Bronchial epithelial cell (primary cell): ENCODE data around the gene SRA1. TPM values are rescaled to one million over a fixed set of nuclear protein-coding genes. Genes with fewer than 3 reads are reported as not detected.

Experiments used
- total RNA-seq: library from RNA; depleted of rRNA; stranded (reverse); fragments of >200 nt; gene quantifications from 2 replicates; pipeline ENCODE4 v1.2.1, GENCODE V29; 2014

Gene SRA1
- total RNA-seq, 1 donor from 2014 or later: 39.8 TPM

Other genes starting within 250 kb of the SRA1 start
- gene HBEGF, start 210.9 kb downstream of the SRA1 start, total RNA-seq: 23.8 and 76.6 TPM in 2 replicates
- gene SLC4A9, start 197.3 kb downstream of the SRA1 start, total RNA-seq: 0.38 TPM in 1 of 2 replicates, not detected in the other
- 77.1 and 85.8 TPM in 2 replicates for gene ANKHD1, start 155.6 kb downstream of the SRA1 start, total RNA-seq
- gene EIF4EBP3, start 9.8 kb downstream of the SRA1 start, total RNA-seq: 2.6 and 3.2 TPM in 2 replicates
- 6.3 and 8.1 TPM in 2 replicates for gene APBB3, start 7.1 kb upstream of the SRA1 start, total RNA-seq
- gene SLC35A4, start 7.4 kb upstream of the SRA1 start, total RNA-seq: 13.2 and 21.4 TPM in 2 replicates
- 2.3 and 3.2 TPM in 2 replicates for gene CD14, start 75.7 kb upstream of the SRA1 start, total RNA-seq
- gene TMCO6, start 82.0 kb upstream of the SRA1 start, total RNA-seq: 15.7 and 18.2 TPM in 2 replicates
- gene NDUFA2, start 90.2 kb upstream of the SRA1 start, total RNA-seq: 16.8 and 46.5 TPM in 2 replicates
- 58.4 and 98.7 TPM in 2 replicates for gene IK, start 90.4 kb upstream of the SRA1 start, total RNA-seq
- gene WDR55, start 107.4 kb upstream of the SRA1 start, total RNA-seq: 35.7 and 40.8 TPM in 2 replicates
- gene DND1, start 116.1 kb upstream of the SRA1 start, total RNA-seq: 0.26 TPM in 2 replicates
- 55.3 and 73.0 TPM in 2 replicates for gene HARS1, start 133.9 kb upstream of the SRA1 start, total RNA-seq
- 28.9 and 32.9 TPM in 2 replicates for gene HARS2, start 134.0 kb upstream of the SRA1 start, total RNA-seq
- 47.1 and 76.7 TPM in 2 replicates for gene ZMAT2, start 143.0 kb upstream of the SRA1 start, total RNA-seq
- gene PCDHA1, start 228.7 kb upstream of the SRA1 start, total RNA-seq: under 0.01 TPM in 1 of 2 replicates, not detected in the other
- gene PCDHA2, start 237.4 kb upstream of the SRA1 start, total RNA-seq: under 0.01 TPM in 1 of 2 replicates, not detected in the other
- under 0.01 TPM in 1 of 2 replicates, not detected in the other for gene PCDHA3, start 243.6 kb upstream of the SRA1 start, total RNA-seq
- gene PCDHA4, start 249.6 kb upstream of the SRA1 start, total RNA-seq: 0.26 and 0.77 TPM in 2 replicates